Right renal cortex interstitium (tissue), 3 donors: ENCODE measurements around the gene EFNA5. TPM values are rescaled to one million over a fixed set of nuclear protein-coding genes. Genes with fewer than 3 reads are reported as not detected.
"Not testable (repeated sequence)": the region's sequence is repeated elsewhere in the genome, so short reads cannot be mapped to it uniquely, and the experiment has no call there.

Experiments used
- DNase-seq, 3 donors: peaks; one replicate each; pipeline ENCODE4 v3.0.0-alpha.2; 2013; ENCODE audit warnings: low read depth in 3 of 3, low spot score in 2 of 3
- polyA plus RNA-seq, 3 donors: library from polyadenylated mRNA; unstranded; fragments of 120-200 nt; gene quantifications; one replicate each; pipeline ENCODE4 v1.2.1, GENCODE V29; 2013; ENCODE audit not compliant: insufficient read length in 3 of 3

EFNA5 gene
- polyA plus RNA-seq, 3 donors = 24.5 to 27.5 (median 25.3) TPM

DNA sequence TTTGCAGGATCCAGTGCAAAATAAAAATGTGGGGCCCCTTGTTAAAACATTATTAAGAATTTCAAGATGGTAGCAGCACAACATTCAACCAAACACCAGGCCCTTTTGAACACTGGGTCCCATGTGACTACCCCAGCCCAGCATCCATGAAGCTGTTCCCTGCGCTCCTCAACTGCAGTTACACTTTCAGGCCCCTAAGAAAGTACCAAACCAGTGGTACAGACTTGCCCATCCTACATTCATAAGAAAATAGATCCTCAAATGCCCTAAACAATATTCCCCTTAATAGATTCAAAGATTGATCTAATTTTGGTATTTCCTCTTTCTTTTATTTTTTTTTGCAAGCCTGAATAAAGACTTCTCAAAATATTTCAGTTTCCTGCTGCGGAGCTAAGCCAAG lies 201.7 kb downstream of the EFNA5 start:
- DNase-seq = no peak

- DNase-seq = no peak
These were observed 202.5 kb downstream of the EFNA5 start for GRCh38 chr5:107468276-107468675.

DNA sequence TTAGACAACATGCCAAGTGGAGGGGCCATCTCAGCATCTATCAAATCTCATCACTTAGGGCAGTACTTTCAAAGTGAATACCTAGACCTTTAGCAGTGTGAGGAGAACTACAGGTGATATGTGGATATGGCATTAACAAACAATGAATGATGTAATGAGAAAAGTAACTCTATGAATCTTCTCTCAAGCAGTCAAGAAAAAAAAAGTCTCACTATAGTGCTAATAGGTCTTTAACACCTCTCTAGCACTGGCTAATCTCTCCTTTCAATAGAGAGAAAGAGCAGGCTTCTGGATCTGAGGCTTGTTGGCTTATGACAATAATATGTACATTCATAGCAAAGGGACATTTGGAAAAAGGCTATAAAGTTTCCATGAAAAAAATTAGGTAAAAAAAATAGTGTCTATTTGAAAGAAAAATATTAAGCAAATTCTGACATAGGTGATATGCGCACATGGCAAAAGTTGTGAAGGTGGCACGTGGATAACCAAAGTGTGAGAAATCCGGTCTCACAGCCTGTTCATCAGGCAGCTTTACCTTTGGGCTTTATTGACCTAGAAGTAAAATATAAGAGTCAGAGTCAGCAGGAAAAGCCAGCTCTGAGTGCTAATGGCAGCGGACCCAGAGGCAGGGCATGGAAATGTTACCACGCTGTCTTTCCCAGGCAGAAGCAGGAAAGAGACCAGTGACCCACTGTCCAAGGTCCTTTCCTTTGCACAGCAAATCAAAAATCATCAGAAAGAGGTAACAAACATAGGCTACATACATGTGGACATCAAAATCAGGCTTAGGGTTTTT lies 203.4 kb downstream of the EFNA5 start:
- DNase-seq = no peak

GRCh38 chr5:107466233-107466769 lies 204.4 kb downstream of the EFNA5 start:
- DNase-seq = peak; percentile 54 to 82 (median 73)

GRCh38 chr5:107464876-107465275 lies 205.9 kb downstream of the EFNA5 start:
- DNase-seq = no peak

DNA sequence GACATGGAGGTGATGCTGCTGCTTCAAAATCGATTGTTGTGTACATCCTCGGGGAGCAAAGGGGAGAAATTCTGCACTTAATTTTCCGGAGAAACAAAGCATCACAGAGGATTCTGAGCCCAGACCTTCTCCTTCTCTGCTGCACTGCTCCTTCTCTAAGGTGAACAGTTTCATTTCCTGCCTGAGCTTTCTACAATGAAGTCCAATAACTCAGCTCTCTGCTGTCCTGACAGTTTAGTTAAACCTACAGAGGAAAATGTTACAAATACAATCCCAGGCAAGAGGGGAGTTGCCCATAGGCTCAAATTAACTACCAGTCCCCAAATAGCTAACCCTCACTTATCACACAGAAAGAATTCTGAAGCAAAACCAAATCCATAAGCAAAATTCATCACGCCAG lies 206.3 kb downstream of the EFNA5 start:
- DNase-seq = no peak

- no peak for DNase-seq
These were observed 207.0 kb downstream of the EFNA5 start for GRCh38 chr5:107463731-107464130.

DNA sequence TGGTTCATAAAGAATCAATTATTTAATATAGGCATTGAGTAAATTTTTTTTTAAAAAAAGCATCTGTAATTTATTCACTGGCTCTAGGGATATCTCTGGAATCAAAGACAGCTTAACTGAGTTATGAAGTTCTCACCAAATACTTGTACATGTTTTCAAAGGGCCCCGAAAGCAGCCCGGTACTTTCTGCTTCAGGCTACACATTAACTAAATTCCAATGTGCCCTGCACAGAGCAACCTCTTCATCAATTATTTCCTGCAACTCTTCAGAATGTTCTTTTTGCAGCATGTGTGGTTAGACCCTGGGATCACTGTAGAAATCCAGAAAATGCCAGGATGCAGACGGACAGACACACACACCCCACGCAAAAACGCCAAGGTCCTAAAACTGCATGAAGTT lies 209.0 kb downstream of the EFNA5 start:
- no peak for DNase-seq

DNA sequence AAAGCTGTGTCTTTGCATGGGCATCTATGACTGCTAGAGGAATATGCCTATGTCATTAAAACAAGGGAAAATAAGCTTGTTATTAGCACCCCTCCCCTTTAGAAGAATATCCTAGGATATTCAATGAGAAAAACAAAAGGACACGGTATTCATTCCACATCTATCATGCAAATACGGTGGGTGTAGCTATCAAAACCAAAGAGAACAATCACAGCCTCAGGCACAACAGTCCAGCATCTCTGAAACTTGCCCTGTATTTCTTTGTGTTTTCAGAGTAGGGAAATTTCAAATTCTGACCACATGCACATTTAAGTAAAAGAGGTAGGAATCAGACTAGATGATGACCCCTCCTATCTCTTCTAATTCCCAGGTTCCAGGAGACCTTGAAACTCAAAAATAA lies 209.9 kb downstream of the EFNA5 start:
- DNase-seq = no peak

DNA sequence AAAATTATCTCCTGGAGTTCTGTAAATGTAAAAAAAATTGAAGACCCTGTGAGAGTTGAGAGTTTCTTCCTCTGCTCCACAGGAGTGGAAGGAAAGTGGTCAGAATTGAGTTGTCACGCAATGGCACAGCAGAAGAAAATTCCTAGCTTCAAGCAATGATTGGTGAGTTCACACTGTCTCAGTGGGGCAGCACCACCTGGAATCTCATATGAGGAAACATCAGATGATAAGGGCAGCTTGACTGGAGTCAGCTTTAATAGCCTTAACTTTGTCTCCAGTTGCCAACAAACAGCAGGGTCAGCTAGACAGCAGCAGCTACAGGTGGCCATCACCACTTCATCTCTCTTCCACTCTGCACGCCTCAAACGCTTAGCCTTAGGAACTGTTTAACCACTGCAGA lies 211.1 kb downstream of the EFNA5 start:
- DNase-seq = no peak

DNA sequence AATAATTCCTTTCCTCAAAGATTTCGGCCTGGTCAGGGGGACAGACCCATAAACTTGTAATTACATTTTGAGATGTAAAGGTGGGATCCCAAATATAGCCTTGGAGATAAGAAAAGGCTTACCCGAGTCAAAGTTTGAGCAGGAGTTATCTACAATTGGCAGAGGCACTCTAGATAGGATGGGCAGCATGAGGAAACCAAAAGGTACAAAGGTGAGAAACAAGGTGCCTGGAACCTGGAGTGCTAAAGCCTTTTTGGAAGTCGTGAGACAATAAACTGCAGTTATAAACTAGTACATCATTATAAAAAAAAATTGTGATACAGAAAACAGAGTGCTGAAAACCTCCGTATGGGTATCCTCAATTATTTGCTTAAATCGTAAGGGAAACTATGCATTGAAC lies 212.4 kb downstream of the EFNA5 start:
- DNase-seq = no peak

GRCh38 chr5:107457881-107458280 lies 212.9 kb downstream of the EFNA5 start:
- DNase-seq = no peak

- DNase-seq = no peak
These were observed 213.6 kb downstream of the EFNA5 start for GRCh38 chr5:107457138-107457537.

GRCh38 chr5:107456281-107456715 lies 214.4 kb downstream of the EFNA5 start:
- DNase-seq = no peak

- peak in 1 of 3 donors; percentile 47 for DNase-seq
These were observed 215.6 kb downstream of the EFNA5 start for GRCh38 chr5:107455111-107455544.

- not testable (repeated sequence) for DNase-seq
These were observed 218.9 kb downstream of the EFNA5 start for GRCh38 chr5:107451827-107452226.

- DNase-seq = no peak
These were observed 219.7 kb downstream of the EFNA5 start for GRCh38 chr5:107451028-107451427.

DNA sequence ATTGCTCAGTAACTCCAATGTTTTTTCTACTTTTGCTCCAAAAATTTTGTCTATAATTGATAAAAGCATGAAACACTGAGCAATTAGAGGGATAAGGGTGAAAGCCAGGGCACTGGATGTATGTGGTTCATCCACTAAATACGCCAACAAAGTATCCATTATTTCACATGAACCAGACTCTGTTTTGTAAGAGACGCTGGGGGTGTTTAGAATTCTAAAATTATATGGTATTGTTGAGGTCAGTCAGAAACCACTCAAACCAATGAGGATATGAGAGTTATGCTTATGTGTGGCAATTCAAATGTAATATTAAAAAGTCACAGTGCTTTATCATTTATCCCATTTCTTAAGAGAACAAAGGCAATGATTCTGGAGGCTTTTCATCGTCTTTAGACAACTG lies 220.2 kb downstream of the EFNA5 start:
- no peak for DNase-seq

DNA sequence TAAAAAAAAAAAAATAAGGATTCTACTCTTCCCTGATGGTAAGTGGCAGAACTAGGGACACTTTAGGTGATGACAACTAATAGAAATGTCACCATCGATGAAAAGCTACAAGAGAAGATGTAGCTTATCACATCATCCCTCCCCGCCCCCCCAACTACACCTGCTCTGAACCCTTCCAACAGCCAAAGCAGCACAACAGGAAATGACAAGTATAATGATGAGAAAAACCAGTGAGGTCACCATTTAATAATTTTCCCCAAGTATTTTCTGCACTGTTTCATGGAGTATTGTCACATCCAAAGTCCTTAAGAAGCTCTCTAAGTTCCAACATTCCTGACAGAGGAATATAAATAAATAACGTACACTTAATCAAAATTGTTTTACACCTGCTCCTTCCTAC lies 221.4 kb downstream of the EFNA5 start:
- no peak for DNase-seq

DNA sequence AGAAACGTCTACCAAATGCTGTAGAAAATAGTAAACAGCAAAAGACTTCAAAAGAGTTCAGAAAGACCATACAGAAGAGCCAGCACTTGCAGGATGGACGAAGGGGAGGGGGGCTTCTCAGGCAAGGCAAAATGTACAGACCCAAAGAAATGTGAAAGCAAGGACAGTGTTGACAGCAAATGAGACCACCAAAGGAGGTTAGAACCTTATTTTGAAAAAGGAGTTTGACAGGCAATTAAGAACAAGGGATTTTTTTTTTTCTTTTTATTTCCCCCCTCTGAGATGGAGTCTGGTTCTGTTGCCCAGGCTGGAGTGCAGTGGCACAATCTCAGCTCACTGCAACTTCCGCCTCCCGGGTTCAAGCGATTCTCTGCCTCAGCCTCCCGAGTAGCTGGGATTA lies 223.2 kb downstream of the EFNA5 start:
- DNase-seq = no peak

GRCh38 chr5:107446972-107447371 lies 223.8 kb downstream of the EFNA5 start:
- DNase-seq = no peak

DNA sequence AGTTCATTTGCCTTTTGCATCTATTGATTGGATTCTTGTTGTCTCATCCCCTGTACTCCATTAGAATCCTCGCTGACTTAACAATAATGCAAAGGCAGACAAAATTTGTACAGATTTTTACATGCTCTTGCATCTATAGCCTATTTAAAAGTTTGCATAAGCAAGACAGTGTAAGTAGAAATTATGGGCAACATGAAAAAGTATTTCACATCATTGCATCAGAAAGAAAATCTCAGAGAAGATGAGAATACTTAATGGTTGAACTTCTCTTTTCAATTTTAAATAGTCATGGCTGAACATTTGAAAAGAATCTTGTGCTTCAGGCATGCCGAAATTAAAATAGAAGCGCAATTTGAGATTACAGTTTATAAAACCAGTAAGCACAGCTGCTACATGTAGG lies 226.4 kb downstream of the EFNA5 start:
- no peak for DNase-seq
